Fibroblast of skin of scalp (primary cell): ENCODE data around the gene SMARCC1. TPM values are rescaled to one million over a fixed set of nuclear protein-coding genes. Genes with fewer than 3 reads are reported as not detected.
A peak's percentile ranks its signal among the peaks of the same experiment; 100 is the strongest.
"Not testable (repeated sequence)": the region's sequence is repeated elsewhere in the genome, so short reads cannot be mapped to it uniquely, and the experiment has no call there.

Source experiments
- DNase-seq: peaks from one replicate; pipeline ENCODE4 v3.0.0-alpha.2; 2013
- polyA plus RNA-seq, 2 experiments: library from polyadenylated mRNA; unstranded; fragments of 120-200 nt; gene quantifications; one replicate each; pipeline ENCODE4 v1.2.1, GENCODE V29; 2013; ENCODE audit not compliant: insufficient read length in 2 of 2

SMARCC1 gene
- 60.1 TPM for polyA plus RNA-seq (2013, experiment 1 of 2; ENCODE audit: insufficient read length)
- polyA plus RNA-seq (2013, experiment 2 of 2; ENCODE audit: insufficient read length), result 64.8 TPM

GRCh38 chr3:47781685-47782445, at the start of gene SMARCC1:
TSS of gene SMARCC1 (minus strand) at chr3:47781893. CDS start at chr3:47781797, 96 bp downstream.
- peak; percentile 98 for DNase-seq

GRCh38 chr3:47829482-47829881, 47.8 kb upstream of the SMARCC1 start:
- not testable (repeated sequence) for DNase-seq

GRCh38 chr3:47825590-47825989, 43.9 kb upstream of the SMARCC1 start:
- no peak for DNase-seq

GRCh38 chr3:47824541-47825473, 43.1 kb upstream of the SMARCC1 start:
- DNase-seq, result peak; percentile 88

GRCh38 chr3:47817609-47818008, 35.9 kb upstream of the SMARCC1 start:
- DNase-seq, result no peak

- DNase-seq, result no peak
These were observed 32.0 kb upstream of the SMARCC1 start for GRCh38 chr3:47813551-47814177.

- DNase-seq, result no peak
These were observed 22.9 kb upstream of the SMARCC1 start for GRCh38 chr3:47804577-47804976.

- DNase-seq, result no peak
These were observed 21.9 kb upstream of the SMARCC1 start for GRCh38 chr3:47803480-47804025.

- peak; percentile 85 for DNase-seq
These were observed 21.2 kb upstream of the SMARCC1 start, which contains the start of gene DHX30 for GRCh38 chr3:47802734-47803479. TSS of gene DHX30 (plus strand) at chr3:47803138. CDS start at chr3:47810684, 7,546 bp downstream.

GRCh38 chr3:47799733-47800132, 18.0 kb upstream of the SMARCC1 start:
- DNase-seq, result no peak

GRCh38 chr3:47794544-47794943, 12.9 kb upstream of the SMARCC1 start:
- DNase-seq, result no peak

- DNase-seq, result no peak
These were observed 11.0 kb upstream of the SMARCC1 start for GRCh38 chr3:47792699-47793098.

GRCh38 chr3:47791193-47791855, 9.6 kb upstream of the SMARCC1 start:
- no peak for DNase-seq

GRCh38 chr3:47783673-47784072, 2.0 kb upstream of the SMARCC1 start:
- DNase-seq, result no peak

- no peak for DNase-seq
These were observed 984 bp upstream of the SMARCC1 start for GRCh38 chr3:47782446-47783308.

- DNase-seq, result peak; percentile 35
These were observed 680 bp downstream of the SMARCC1 start for GRCh38 chr3:47780741-47781684.

- no peak for DNase-seq
These were observed 2.9 kb downstream of the SMARCC1 start for GRCh38 chr3:47778746-47779145.

- no peak for DNase-seq
These were observed 8.9 kb downstream of the SMARCC1 start for GRCh38 chr3:47772788-47773187.

- DNase-seq, result no peak
These were observed 9.6 kb downstream of the SMARCC1 start for GRCh38 chr3:47772047-47772446.
